Fibroblast of villous mesenchyme (primary cell): Measurements from ENCODE around the gene ADGRB2. TPM values are rescaled to one million over a fixed set of nuclear protein-coding genes. Genes with fewer than 3 reads are reported as not detected.

ENCODE experiments used
- DNase-seq: peaks from one replicate; pipeline ENCODE4 v3.0.0-alpha.2; 2010; ENCODE audit warnings: low read depth
- H3K4me3 ChIP-seq: 2 replicates; pipeline ENCODE4 v1.5.1; 2011; ENCODE audit warnings: low read depth, mild to moderate bottlenecking, low read length
- total RNA-seq: library from RNA; depleted of rRNA; stranded (reverse); fragments of >200 nt; gene quantifications from 2 replicates; pipeline ENCODE4 v1.2.3, GENCODE V29; 2012
- TF ChIP-seq, protein P1 (sequence below): IDR thresholded peaks from 2 replicates; pipeline ENCODE4 v1.5.1; 2012; ENCODE audit warnings: low read depth, mild to moderate bottlenecking, low read length; ENCODE audit not compliant: insufficient read depth

ADGRB2 gene
- total RNA-seq, 1 donor, result 14.2 TPM

GRCh38 chr1:31755850-31756492 is 8.2 kb downstream of the ADGRB2 start:
- DNase-seq, result no peak
- no peak overlapping the region for H3K4me3 ChIP-seq
- TF ChIP-seq, protein P1, sequence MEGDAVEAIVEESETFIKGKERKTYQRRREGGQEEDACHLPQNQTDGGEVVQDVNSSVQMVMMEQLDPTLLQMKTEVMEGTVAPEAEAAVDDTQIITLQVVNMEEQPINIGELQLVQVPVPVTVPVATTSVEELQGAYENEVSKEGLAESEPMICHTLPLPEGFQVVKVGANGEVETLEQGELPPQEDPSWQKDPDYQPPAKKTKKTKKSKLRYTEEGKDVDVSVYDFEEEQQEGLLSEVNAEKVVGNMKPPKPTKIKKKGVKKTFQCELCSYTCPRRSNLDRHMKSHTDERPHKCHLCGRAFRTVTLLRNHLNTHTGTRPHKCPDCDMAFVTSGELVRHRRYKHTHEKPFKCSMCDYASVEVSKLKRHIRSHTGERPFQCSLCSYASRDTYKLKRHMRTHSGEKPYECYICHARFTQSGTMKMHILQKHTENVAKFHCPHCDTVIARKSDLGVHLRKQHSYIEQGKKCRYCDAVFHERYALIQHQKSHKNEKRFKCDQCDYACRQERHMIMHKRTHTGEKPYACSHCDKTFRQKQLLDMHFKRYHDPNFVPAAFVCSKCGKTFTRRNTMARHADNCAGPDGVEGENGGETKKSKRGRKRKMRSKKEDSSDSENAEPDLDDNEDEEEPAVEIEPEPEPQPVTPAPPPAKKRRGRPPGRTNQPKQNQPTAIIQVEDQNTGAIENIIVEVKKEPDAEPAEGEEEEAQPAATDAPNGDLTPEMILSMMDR, result no peak

DNA sequence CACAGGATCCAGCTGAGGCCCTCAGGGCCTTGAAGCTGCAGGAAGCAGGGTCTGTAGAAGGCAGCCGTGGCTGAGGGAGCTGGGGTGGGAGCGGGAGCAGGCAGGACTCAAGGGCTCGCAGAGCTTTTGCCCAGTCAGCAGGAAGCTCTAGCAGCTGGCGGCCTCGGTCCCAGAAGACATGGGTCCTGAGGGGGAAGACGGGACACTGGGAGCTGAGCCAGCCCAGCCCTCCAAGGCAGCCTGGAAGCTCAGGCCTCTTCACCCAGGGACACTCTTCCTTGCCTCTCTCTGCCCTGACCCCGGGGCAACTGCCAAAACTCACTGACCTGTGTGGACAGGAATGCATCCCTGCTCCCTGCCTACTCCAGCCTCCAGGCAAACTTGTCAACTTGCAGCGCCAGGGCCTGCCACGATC is 8.9 kb downstream of the ADGRB2 start:
- H3K4me3 ChIP-seq, result no peak overlapping the region
- TF ChIP-seq, protein P1, result no peak
- DNase-seq, result no peak

DNA sequence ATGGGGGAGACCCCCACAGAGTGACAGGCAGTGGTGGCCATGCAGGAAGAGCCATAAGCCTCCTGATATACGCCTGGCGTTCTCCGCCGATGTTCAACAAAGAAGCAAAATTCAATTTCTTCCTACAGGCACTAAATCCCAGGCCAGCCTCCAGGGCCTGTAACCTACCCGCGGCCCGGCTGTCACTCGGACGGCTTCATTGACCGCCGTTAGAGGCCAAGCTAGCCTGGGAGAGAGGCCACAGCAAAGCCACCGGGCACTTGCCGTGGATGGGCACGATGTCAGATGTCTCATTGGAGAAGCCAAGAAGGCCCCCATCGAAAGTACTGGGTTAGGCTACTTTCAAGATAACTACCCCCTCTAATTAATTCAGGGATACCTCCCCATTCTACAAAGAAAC is 9.7 kb downstream of the ADGRB2 start:
- DNase-seq, result no peak
- TF ChIP-seq, protein P1, result no peak
- no peak overlapping the region for H3K4me3 ChIP-seq

GRCh38 chr1:31753707-31754349 is 10.3 kb downstream of the ADGRB2 start:
- H3K4me3 ChIP-seq, result no peak overlapping the region
- TF ChIP-seq, protein P1, result no peak
- DNase-seq, result peak; percentile 34

- no peak for DNase-seq
- TF ChIP-seq, protein P1, result no peak
- H3K4me3 ChIP-seq, result no peak overlapping the region
These were observed 11.1 kb downstream of the ADGRB2 start for GRCh38 chr1:31752952-31753475.

DNA sequence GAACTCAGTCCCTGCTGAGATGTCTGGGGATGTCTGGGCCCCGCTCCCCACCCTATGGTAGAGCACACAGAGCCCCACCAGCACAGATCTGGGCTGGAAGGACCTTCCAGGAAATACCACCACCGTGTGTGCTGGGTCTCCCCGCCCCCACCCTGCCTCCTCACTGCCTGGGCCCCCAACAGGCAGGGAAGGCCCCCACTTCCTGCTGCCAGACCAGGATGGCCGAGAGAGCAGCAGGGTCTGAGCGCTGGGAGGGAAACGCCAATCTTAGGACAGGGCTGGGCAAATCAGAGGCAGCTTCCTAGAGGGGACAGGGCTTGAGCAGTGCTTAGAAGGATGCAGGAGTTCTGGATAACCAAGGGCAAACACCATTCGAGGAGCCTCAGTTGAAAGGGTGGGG is 11.9 kb downstream of the ADGRB2 start:
- TF ChIP-seq, protein P1, result no peak
- no peak for DNase-seq
- no peak overlapping the region for H3K4me3 ChIP-seq

DNA sequence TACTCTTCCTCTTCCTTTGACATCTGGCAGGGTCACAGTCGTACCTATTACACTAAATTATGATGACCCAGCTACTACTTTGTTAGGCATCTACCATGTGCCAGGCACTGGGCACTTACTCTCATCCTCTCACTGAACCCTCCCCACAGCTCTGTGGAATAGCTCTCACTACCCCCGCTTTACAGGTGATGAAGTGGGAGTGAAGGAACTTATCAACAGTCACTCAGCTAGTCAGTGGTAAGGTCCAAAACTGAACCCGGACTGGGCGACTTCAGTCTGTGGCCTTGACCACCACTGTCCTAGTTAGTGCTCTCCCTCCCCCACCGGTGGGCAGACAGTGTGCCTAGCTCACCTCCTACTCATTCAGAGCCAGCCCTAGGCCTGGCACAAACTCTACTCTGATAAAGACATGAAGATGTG is 12.3 kb downstream of the ADGRB2 start:
- DNase-seq, result no peak
- no peak overlapping the region for H3K4me3 ChIP-seq
- TF ChIP-seq, protein P1, result no peak
